Upper lobe of left lung (tissue), 4 donors: ENCODE results near the gene VPS41.

ENCODE experiments used
- CTCF ChIP-seq, 6 experiments: fragments of 450-650 bp in 4 of 6; fragments of 200-600 bp in 2 of 6; sonication (generic) in 2 of 6; IDR thresholded peaks; one replicate each; pipeline ENCODE4 v1.5.1; 2016 to 2019; ENCODE audit warnings: antibody characterized with exemption in 6 of 6
- POLR2A ChIP-seq, 4 donors: fragments of 450-650 bp; IDR thresholded peaks; one replicate each; pipeline ENCODE4 v1.5.1; 2016 to 2017; ENCODE audit warnings: antibody characterized with exemption in 4 of 4, mild to moderate bottlenecking in 2 of 4
- POLR2AphosphoS5 ChIP-seq, 2 donors: sonication (generic); formaldehyde crosslinking; IDR thresholded peaks; one replicate each; pipeline ENCODE4 v1.5.1; 2017; ENCODE audit warnings: antibody characterized with exemption in 2 of 2

GRCh38 chr7:38831259-38831996 is 77.6 kb downstream of the VPS41 start:
- TF ChIP-seq CTCF (IDR thresholded peaks at IDR 0.05), result no peak
- TF ChIP-seq POLR2A (IDR thresholded peaks at IDR 0.05), result no peak
- no peak for TF ChIP-seq POLR2AphosphoS5 (IDR thresholded peaks at IDR 0.05)
